Activated naive CD4-positive, alpha-beta T cell treated with anti-CD3 and anti-CD28 coated beads, Interleukin-2, amount 50 U/mL, for 72 hours (primary cell): ENCODE measurements around the gene CAPN15. TPM values are rescaled to one million over a fixed set of nuclear protein-coding genes. Genes with fewer than 3 reads are reported as not detected.
A peak's percentile ranks its signal among the peaks of the same experiment; 100 is the strongest.

Experiments used
- ATAC-seq, 2 donors: fragments of 150-1000 bp; cut with Tn5 transposase; 2 replicates each; pipeline ENCODE4 v1.10.0; 2021; ENCODE audit warnings: mild to moderate bottlenecking in 2 of 2, moderate library complexity in 2 of 2
- DNase-seq, 2 donors: peaks; one replicate each; pipeline ENCODE4 v3.0.0; 2021 to 2022; ENCODE audit warnings: low spot score in 2 of 2
- H3K27ac Mint-ChIP-seq, 2 donors: one replicate each; pipeline ENCODE4 v1.8.0; 2022; ENCODE audit warnings: mild to moderate bottlenecking in 2 of 2, mixed read lengths in 2 of 2
- H3K36me3 Mint-ChIP-seq, 2 donors: one replicate each; pipeline ENCODE4 v1.8.0; 2022; ENCODE audit warnings: mixed read lengths in 2 of 2
- H3K9me3 Mint-ChIP-seq, 2 donors: one replicate each; pipeline ENCODE4 v1.8.0; 2022; ENCODE audit warnings: mixed read lengths in 2 of 2
- total RNA-seq, 2 donors: library from RNA; stranded (reverse); gene quantifications; one replicate each; pipeline ENCODE4 v1.2.3, GENCODE V29; 2022

Gene CAPN15
- total RNA-seq, 2 donors from 2014 or later: 55.5 to 76.5 TPM

GRCh38 chr16:586047-586644, 58.6 kb downstream of the CAPN15 start:
- Mint-ChIP-seq H3K9me3 (no peaks in the 10 kb centered on the region), H3K27ac (peak overlapping the region; percentile 47 to 94), H3K36me3 (peaks cover 10 to 16% of the 10 kb centered on the region in 2 donors)
- no peak for DNase-seq
- ATAC-seq: no peak

- peaks cover 10 to 17% of the 10 kb centered on the region in 2 donors for H3K36me3 Mint-ChIP-seq
- no peak for ATAC-seq
- peak overlapping the region; percentile 94 to 95 for H3K27ac Mint-ChIP-seq
- no peak for DNase-seq
- no peaks in the 10 kb centered on the region for H3K9me3 Mint-ChIP-seq
Measured at GRCh38 chr16:586645-587590, 59.4 kb downstream of the CAPN15 start.

DNA sequence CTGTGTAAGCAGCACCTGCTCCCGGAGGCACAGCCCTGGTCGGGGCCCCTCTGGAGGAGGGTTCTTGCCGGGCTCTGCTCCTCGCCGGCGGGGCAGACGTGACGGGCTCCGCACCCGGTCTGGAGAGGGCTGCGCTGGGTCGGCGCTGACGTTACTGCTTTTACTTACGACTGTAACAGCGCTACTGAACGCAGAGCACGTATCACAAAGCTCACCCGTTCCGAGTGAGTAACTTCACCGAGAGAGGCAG, 61.1 kb downstream of the CAPN15 start:
- H3K27ac Mint-ChIP-seq: peak overlapping the region; percentile 94 to 98
- no peaks in the 10 kb centered on the region for H3K9me3 Mint-ChIP-seq
- peak; percentile 17 to 27 for ATAC-seq

DNA sequence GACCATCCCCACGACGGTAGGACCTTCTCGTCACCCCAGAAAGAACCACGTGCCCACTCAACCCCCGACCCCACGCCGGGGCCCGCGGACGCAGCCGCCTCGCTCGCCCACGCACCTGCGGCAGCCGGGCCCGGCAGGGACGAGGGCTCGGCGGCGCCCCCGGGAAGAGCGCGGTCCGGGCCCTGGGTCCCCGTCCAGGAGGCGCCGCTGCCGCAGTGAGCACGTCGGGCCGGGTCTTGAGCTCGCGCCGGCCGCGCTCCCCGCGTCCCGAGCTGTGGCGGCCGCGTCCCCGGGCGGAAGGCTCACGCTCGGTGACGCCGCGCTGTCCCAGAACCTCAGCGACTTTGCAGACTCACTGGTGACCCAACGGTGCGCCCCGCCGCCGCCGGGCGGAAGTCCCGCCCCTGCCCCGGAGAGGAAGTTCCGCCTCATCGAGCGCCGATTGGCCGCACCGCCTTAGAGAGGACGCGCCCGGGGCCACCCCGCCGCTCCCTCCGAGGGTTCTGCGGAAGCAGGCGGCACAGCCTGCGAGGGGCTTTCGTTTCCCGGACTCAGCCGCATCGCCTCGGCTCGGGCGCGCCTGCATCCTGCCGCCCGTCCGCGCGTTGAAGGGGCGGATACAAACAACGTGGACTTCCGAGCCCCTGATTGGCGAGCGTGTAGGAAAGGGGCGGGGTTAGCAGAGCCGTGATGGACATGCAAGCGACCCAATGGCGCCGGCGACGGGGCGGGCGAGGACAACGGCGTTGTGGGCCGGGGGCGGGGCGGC, 61.6 kb downstream of the CAPN15 start:
- ATAC-seq (peak; percentile 80), DNase-seq (peak; percentile 99)
- Mint-ChIP-seq H3K36me3 (peaks cover 10 to 17% of the 10 kb centered on the region in 2 donors), H3K9me3 (no peaks in the 10 kb centered on the region), H3K27ac (peak overlapping the region; percentile 94 to 98)

More for the DNA sequence above, 61.1 kb downstream of the CAPN15 start:
- peak in 1 of 2 donors; percentile 64 for DNase-seq
- H3K36me3 Mint-ChIP-seq: peaks cover 10 to 17% of the 10 kb centered on the region in 2 donors

GRCh38 chr16:589658-590187, 62.2 kb downstream of the CAPN15 start, which contains the start of gene RAB40C:
TSS of gene RAB40C (plus strand) at chr16:590066. CDS start at chr16:590292, 226 bp downstream.
- Mint-ChIP-seq H3K9me3 (no peaks in the 10 kb centered on the region), H3K36me3 (peaks cover 10 to 17% of the 10 kb centered on the region in 2 donors), H3K27ac (peak within 1 kb of the TSS; percentile 94 to 98)
- ATAC-seq (peak; percentile 86 to 87), DNase-seq (peak; percentile 98 to 99)

GRCh38 chr16:590188-590814, 62.8 kb downstream of the CAPN15 start:
- peak in 1 of 2 donors; percentile 65 for DNase-seq

GRCh38 chr16:590815-591200, 63.3 kb downstream of the CAPN15 start:
- Mint-ChIP-seq H3K9me3 (no peaks in the 10 kb centered on the region), H3K27ac (peak overlapping the region; percentile 77 to 90), H3K36me3 (peaks cover 10 to 17% of the 10 kb centered on the region in 2 donors)
- no peak for DNase-seq
- ATAC-seq: no peak

More at GRCh38 chr16:590188-590814, 62.8 kb downstream of the CAPN15 start:
- Mint-ChIP-seq H3K36me3 (peaks cover 10 to 17% of the 10 kb centered on the region in 2 donors), H3K27ac (peak overlapping the region; percentile 90 to 94), H3K9me3 (no peaks in the 10 kb centered on the region)
- no peak for ATAC-seq

DNA sequence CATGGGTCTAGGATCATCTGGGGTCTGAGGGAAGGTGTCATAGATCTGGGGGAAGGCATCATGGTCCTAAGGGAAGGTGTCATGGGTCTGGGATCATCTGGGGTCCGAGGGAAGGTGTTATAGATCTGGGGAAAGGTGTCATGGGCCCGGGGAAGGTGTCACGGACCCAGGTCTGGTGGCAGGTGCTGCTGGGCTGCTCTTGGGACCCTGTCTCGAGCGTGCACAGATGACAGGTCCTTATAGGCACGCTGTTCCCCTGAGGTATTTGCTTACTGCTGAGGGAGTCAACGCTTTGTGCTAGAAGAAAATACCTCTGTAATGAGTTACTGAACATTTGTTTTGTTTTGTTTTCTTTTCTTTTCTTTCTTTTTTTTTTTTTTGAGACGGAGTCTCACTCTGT, 63.7 kb downstream of the CAPN15 start:
- Mint-ChIP-seq H3K27ac (peak overlapping the region; percentile 77 to 90), H3K9me3 (no peaks in the 10 kb centered on the region), H3K36me3 (peaks cover 10 to 17% of the 10 kb centered on the region in 2 donors)
- no peak for DNase-seq
- ATAC-seq: no peak

DNA sequence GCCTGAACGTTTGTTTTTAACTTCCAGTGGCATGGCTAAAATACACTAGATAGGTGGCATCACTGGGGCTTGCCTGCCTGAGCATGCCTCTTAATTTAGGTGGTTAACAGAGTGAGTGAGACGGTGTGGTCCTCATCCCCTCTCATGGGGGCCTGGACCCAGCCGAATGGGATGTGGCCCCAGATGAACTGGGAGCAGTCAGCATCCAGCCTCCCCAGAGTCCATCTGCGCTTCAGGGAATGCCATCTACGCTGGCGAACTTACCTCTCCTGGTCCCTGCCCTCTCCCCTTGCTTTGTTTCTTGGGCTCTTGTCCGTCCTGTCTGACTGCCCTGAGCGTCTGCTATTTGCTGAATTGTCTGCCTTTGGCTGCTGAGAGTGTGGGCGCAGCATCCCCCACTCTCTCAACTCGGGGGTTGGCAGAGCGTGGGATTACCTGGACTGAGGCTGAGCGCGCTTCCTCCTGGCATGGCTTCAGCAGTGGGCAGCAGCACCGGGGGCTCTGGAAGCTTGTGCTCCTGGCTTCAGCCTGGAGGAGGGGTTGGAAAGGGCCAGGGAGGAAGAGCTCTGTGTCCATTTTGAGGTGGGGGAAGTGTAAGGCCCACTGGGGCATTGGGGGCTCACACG, 64.5 kb downstream of the CAPN15 start:
- DNase-seq: no peak
- Mint-ChIP-seq H3K9me3 (no peaks in the 10 kb centered on the region), H3K27ac (peak overlapping the region in 1 of 2 donors; percentile 60), H3K36me3 (peaks cover 10 to 17% of the 10 kb centered on the region in 2 donors)
- no peak for ATAC-seq

GRCh38 chr16:592518-593306, 65.2 kb downstream of the CAPN15 start:
- no peak for DNase-seq
- H3K9me3 Mint-ChIP-seq: no peaks in the 10 kb centered on the region
- H3K27ac Mint-ChIP-seq: peak overlapping the region in 1 of 2 donors; percentile 60
- H3K36me3 Mint-ChIP-seq: peaks cover 6 to 17% of the 10 kb centered on the region in 2 donors
- ATAC-seq: no peak

DNA sequence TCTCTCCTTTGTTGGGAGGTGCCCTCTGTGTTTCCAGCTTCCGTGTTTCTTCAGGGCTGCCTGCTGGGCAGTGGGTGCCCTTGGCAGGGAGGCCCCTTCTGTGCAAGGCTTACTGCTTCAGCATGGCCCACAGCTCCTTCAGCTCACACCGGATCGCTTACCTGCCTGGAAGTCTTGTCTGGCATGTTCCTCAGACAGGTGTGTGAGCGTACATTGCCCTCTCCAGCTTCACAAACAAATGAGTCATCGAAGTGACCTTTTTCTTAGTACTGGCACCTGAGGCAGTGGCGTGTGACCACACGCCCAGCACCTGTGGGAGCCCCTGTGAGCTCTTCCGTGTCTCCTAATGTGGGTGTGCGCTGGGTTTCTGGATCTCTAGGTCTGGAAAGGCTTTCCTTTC, 65.9 kb downstream of the CAPN15 start:
- H3K27ac Mint-ChIP-seq: peak overlapping the region in 1 of 2 donors; percentile 2
- DNase-seq: no peak
- no peaks in the 10 kb centered on the region for H3K9me3 Mint-ChIP-seq
- no peak for ATAC-seq
- peaks cover 3 to 11% of the 10 kb centered on the region in 2 donors for H3K36me3 Mint-ChIP-seq

- Mint-ChIP-seq H3K27ac (peak overlapping the region in 1 of 2 donors; percentile 2), H3K36me3 (peaks cover 0 to 8% of the 10 kb centered on the region in 2 donors), H3K9me3 (no peaks in the 10 kb centered on the region)
- DNase-seq (no peak), ATAC-seq (no peak)
Measured at GRCh38 chr16:593807-594206, 66.3 kb downstream of the CAPN15 start.

- H3K27ac Mint-ChIP-seq: no peak overlapping the region
- DNase-seq: no peak
- no peaks in the 10 kb centered on the region for H3K9me3 Mint-ChIP-seq
- H3K36me3 Mint-ChIP-seq: peaks cover 0 to 8% of the 10 kb centered on the region in 2 donors
- no peak for ATAC-seq
Measured at GRCh38 chr16:595094-595528, 67.6 kb downstream of the CAPN15 start.

- ATAC-seq (no peak), DNase-seq (no peak)
- Mint-ChIP-seq H3K36me3 (peaks cover 0 to 1% of the 10 kb centered on the region in 2 donors), H3K27ac (peak overlapping the region; percentile 28 to 94), H3K9me3 (no peaks in the 10 kb centered on the region)
Measured at GRCh38 chr16:595942-596735, 68.6 kb downstream of the CAPN15 start.
